Measurements from ENCODE around the gene BRD4. TPM values are rescaled to one million over a fixed set of nuclear protein-coding genes. Genes with fewer than 3 reads are reported as not detected.

BRD4 gene
- total RNA-seq, 1 donor from 2014 or later = 53.0 TPM

DNA sequence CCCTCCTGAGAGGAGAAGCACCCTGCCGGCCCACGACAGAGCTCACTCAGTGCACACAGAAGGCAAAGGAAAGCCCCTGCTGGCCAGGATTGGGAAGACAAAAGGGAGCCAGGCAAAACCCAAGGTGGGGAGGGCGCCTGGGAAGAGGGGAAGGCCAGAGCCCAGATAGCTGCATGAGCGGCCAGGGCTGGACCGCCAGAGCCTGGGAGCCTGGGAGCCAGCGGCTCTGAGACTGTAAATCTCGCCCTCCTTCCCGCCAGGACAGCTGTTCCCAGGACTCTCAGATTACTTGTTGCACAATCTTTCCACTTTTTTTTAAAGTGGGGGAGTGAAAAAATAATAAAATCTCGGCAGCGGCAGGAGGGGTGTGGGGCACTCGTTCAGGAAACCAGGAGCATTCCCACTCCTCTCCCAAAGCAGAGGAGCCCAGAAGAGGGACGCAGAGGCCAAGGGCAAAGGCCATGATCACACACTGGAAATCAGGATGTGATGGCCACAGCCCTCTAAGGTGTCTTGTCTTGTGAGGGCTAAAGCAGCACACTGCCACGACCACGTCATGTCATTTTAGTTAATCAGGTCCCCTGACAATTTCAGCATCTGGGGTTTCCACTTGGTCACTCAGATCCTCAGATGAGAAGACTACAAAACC lies 80.5 kb downstream of the BRD4 start:
- intact Hi-C loops (cut with DNase I) = loop anchor here (2.0 to 5.0 kb wide), 3 partner anchors 13 to 75 kb away; no protein-coding TSS in a partner anchor
- H3K27ac ChIP-seq = peak overlapping the region; percentile 91
- H3K27me3 ChIP-seq = no peaks in the 10 kb centered on the region
- TF ChIP-seq CTCF (IDR thresholded peaks at IDR 0.05) (peak in 1 of 3 experiments; percentile 68), POLR2A (IDR thresholded peaks at IDR 0.05) (no peak), POLR2AphosphoS5 (IDR thresholded peaks at IDR 0.05; ENCODE audit: insufficient read depth in 1 of 2, low read depth in 1 of 2) (peak; percentile 79 to 88)
- H3K9me3 ChIP-seq = no peaks in the 10 kb centered on the region
- H3K4me1 ChIP-seq = peaks cover 70% of the 10 kb centered on the region
- peak overlapping the region; percentile 1 to 25 for H3K4me3 ChIP-seq
- H3K36me3 ChIP-seq = peaks cover 5 to 62% of the 10 kb centered on the region in 2 donors
- peak in 1 of 2 donors; percentile 94 for DNase-seq (ENCODE audit: extremely low spot score in 2 of 2)

GRCh38 chr19:15251010-15251748 lies 81.2 kb downstream of the BRD4 start:
- peak overlapping the region; percentile 91 for H3K27ac ChIP-seq
- H3K9me3 ChIP-seq = no peaks in the 10 kb centered on the region
- DNase-seq (ENCODE audit: extremely low spot score in 2 of 2) = no peak
- H3K4me3 ChIP-seq = peak overlapping the region; percentile 1 to 25
- intact Hi-C loops (cut with DNase I) = loop anchor here (2.0 to 5.0 kb wide), 3 partner anchors 14 to 74 kb away; no protein-coding TSS in a partner anchor
- peaks cover 77% of the 10 kb centered on the region for H3K4me1 ChIP-seq
- H3K36me3 ChIP-seq = peaks cover 5 to 60% of the 10 kb centered on the region in 2 donors
- TF ChIP-seq CTCF (IDR thresholded peaks at IDR 0.05) (no peak), POLR2AphosphoS5 (IDR thresholded peaks at IDR 0.05; ENCODE audit: insufficient read depth in 1 of 2, low read depth in 1 of 2) (no peak), POLR2A (IDR thresholded peaks at IDR 0.05) (no peak)
- no peaks in the 10 kb centered on the region for H3K27me3 ChIP-seq

GRCh38 chr19:15250640-15250993 lies 81.7 kb downstream of the BRD4 start:
- H3K36me3 ChIP-seq = peaks cover 5 to 55% of the 10 kb centered on the region in 2 donors
- peak overlapping the region; percentile 91 for H3K27ac ChIP-seq

DNA sequence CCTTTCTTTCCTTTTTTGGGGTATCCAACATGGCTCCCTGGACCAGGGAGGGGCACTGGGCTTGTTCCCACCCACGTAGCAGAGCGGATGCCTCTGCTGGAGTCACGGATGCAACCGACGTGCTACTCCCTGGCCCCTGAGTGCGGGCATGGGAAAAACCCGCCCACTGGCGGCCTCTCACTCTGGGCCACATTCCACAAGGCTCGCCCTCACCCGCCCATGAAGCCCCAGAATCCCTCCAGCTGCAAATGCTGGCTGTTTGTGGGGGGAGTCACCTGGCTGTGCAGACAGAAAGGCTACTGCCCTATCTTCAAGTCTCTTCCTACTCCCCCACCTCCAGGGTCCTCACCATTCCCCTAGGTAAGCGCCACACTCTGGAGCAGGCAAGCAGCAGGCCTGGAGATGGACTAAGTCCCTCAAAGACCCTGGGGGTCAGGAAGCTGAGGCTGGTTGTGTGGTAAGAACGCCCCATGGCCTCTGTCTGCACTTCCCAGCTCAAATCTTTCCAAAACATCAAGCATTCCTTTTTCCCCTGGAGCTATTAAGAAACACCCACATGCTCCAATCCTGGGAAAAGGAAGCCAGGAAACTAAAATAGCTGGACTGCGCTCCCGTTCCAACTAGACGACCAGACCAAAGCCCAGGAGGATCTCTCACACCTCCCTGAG lies 82.2 kb downstream of the BRD4 start:
- Histone ChIP-seq H3K27me3 (no peaks in the 10 kb centered on the region), H3K4me3 (no peak overlapping the region), H3K9me3 (no peaks in the 10 kb centered on the region), H3K36me3 (peaks cover 5 to 50% of the 10 kb centered on the region in 2 donors), H3K4me1 (peaks cover 79% of the 10 kb centered on the region), H3K27ac (peak overlapping the region; percentile 91)
- intact Hi-C loops (cut with DNase I) = loop anchor here (2.0 to 5.0 kb wide), 3 partner anchors 15 to 73 kb away; no protein-coding TSS in a partner anchor
- DNase-seq (ENCODE audit: extremely low spot score in 2 of 2) = no peak
- no peak for TF ChIP-seq POLR2A (IDR thresholded peaks at IDR 0.05)
- TF ChIP-seq CTCF (IDR thresholded peaks at IDR 0.05) = no peak
- peak; percentile 12 to 61 for TF ChIP-seq POLR2AphosphoS5 (IDR thresholded peaks at IDR 0.05; ENCODE audit: insufficient read depth in 1 of 2, low read depth in 1 of 2)

More at GRCh38 chr19:15250640-15250993, 81.7 kb downstream of the BRD4 start:
- Histone ChIP-seq H3K27me3 (no peaks in the 10 kb centered on the region), H3K9me3 (no peaks in the 10 kb centered on the region), H3K4me3 (no peak overlapping the region), H3K4me1 (peaks cover 79% of the 10 kb centered on the region)
- no peak for TF ChIP-seq POLR2AphosphoS5 (IDR thresholded peaks at IDR 0.05; ENCODE audit: insufficient read depth in 1 of 2, low read depth in 1 of 2)
- TF ChIP-seq CTCF (IDR thresholded peaks at IDR 0.05) = no peak
- no peak for TF ChIP-seq POLR2A (IDR thresholded peaks at IDR 0.05)
- no peak for DNase-seq (ENCODE audit: extremely low spot score in 2 of 2)
- intact Hi-C loops (cut with DNase I) = loop anchor here (2.0 to 5.0 kb wide), 3 partner anchors 14 to 73 kb away; no protein-coding TSS in a partner anchor

Data from vagina (tissue), 2 donors.